Mucosa of gallbladder (tissue), 1 donor: ENCODE measurements around the gene CDKAL1. TPM values are rescaled to one million over a fixed set of nuclear protein-coding genes. Genes with fewer than 3 reads are reported as not detected.
"Not testable (repeated sequence)": the region's sequence is repeated elsewhere in the genome, so short reads cannot be mapped to it uniquely, and the experiment has no call there.

ENCODE experiments used
- DNase-seq: peaks from one replicate; pipeline ENCODE4 v3.0.0-alpha.2; 2020; ENCODE audit warnings: low spot score
- total RNA-seq: library from RNA; stranded (reverse); gene quantifications from one replicate; pipeline ENCODE4 v1.2.1, GENCODE V29; 2021
- donor health status: DM: no; HTN: no; CAD: no.

Gene CDKAL1
- total RNA-seq, 1 donor from 2014 or later = 13.1 TPM

DNA sequence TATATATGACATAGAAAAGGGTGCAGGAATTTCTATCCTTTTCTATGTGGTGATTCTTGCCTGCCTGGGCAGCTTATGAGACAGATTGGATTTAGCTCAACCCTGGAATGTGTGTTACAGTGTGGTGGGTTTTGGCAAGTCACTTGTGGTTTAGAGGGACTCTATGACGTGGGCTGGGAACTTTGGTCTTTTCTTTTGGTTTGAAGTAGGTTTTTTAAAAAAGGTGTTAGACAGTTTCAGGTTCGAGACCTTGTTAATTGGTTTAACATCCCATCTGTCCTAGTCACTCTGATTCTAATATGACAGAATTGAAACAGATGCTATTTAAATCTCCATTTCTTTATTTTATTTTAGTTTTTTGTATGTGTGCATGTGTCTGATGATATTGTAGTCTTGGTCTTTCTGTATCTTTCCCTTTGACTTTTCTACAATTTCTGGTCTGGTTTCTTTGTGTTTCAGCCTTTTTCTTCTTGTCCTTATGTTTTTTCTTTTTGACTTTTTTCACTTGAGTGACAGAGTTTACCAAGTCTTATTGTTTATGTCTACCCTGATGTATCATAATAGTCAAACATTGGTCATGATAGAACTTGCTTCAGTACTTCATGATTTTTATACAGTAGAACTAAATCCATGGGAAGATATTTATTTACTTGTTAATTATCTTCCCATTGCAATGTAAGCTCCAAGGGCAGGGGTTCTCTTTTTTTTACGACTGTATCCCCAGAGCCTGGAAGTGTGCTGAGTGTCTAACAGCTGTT is 174.3 kb downstream of the CDKAL1 start:
- DNase-seq = no peak

DNA sequence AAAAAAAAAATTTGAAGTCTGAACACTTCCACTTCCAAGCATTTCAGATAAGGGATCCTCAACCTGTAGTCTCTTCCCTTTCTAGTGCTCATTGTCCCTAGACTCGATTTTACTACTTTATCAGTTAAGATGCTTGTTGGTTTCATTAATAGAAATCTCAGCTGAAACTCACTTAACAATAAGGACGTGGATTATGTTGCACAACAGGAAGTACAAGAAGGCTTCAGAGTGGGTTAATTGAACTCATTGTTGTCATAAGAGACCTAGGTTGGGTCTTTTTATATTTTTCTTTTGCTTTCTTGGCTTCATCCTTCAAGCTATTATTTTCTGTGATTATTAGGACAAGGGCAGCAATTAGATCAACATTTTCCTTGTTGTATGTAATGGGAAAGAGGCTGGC is 175.2 kb downstream of the CDKAL1 start:
- no peak for DNase-seq

DNA sequence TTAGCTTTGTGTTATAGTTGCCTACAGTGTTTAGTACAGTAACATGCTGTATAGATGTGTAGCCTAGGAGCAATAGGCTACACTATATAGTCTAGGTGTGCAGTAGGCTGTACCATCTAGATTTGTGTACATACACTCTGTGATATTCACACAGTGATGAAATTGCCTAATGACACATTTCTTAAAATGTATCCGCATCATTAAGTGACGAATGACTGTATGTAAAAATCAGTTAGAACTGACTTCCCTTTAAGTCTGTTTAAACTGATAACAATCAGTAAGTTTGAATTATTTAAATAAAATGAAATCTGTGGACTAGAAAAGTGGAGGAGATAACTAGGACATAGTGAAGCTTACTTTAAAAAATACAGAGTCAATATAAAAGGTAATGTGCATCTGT is 176.1 kb downstream of the CDKAL1 start:
- DNase-seq = no peak

DNA sequence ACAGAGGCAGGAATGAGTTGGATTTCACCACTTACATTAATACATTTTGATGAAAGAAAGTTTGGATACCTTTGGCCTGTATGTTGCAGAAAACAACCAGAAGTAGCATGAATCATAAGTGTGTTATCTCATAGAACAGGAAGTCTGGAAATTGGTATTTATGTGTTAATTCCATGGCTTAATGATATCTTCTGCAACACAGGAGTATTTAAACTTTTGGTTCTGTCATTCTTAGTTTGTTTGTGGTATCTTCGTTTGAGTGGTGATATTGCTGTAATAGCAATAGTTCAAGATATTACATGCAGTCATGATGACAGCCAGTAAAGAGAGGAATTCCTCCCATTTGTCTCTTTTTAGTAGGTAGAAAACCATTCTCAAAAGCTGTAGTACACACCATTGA is 177.3 kb downstream of the CDKAL1 start:
- DNase-seq = no peak

DNA sequence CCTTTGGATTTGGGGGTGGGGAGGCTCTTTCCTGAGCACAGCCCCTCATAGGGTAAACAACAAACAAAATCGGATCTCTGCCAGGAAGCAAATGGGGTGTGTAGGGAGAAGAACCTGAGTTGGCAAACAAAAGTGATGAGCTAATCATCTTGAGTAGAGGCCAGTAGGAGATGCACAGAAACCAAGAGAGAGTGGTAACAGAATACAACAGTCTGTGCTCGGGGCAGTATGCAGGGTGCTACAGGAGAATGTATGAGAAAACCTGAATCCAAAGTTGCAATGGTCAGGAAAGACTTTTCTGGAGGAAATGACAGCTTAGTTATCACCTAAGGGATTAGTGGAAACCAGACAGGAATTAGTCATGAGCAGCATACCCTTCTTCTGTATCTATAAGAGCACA is 177.8 kb downstream of the CDKAL1 start:
- no peak for DNase-seq

DNA sequence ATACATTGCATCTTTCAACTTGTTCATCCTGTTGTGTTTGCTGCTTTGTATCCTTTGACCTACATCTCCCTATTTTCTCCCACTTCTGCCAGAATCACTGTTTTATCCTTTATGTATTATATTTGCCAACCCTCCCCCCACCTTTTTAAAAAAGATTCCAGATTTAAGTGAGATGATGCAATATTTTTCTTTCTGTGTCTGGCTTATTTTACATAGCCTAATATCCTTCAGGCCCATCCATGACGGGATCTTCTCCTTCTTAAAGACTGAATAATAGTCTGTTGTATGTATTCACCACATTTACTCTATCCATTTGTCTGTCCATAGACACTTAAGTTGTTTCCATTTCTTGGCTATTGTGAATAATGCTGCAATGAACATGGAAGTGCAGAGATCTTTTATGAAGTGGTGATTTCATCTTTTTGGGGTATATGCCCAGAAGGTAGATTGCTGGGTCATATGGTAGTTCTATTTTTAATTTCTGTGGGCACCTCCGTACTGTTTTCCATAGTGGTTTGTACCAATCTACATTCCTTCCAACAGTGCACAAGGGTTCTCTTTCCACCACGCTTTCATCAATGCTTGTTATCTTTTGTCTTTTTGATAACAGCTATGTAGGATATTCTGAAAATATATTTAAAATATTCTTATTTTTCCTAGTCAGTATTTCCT is 181.0 kb downstream of the CDKAL1 start:
- no peak for DNase-seq

DNA sequence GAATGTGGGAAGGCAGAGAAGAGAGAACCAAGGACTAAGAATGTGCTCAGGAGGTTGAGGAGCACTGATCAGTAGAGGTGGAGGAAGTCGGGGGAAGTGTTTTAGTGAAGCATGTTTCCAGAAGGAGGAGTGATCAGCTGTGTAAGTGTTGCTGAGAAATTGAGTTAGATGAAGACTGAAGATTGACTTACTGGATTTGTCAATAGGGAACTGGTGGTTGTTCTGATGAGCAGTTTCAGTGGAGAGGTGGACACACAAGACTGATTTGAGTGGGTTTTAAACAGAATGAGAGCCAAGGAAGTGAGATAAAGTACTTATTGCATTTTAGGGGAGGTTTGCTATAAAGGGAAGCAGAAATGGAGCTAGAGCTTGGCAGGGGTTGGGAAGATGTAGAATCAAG is 182.6 kb downstream of the CDKAL1 start:
- no peak for DNase-seq

DNA sequence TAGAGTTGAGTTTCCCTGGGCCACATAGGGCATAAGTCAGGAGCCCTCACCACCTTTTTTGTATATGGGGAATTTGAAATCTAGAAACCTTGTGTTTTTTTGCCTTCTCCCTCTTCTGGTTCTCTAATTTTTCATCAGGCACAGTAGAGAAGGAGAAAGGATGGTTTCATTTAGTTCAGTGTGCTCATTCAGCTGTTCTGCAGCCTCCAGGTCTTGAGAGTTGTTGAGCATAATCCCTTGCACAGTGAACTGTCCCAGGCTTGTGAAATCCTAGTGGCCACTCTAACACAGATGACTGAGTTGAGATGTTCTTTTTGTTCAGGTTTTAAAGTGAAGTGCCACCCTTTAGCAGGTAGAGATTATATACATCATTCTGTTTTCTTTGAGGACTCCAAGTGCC is 183.5 kb downstream of the CDKAL1 start:
- DNase-seq = no peak

DNA sequence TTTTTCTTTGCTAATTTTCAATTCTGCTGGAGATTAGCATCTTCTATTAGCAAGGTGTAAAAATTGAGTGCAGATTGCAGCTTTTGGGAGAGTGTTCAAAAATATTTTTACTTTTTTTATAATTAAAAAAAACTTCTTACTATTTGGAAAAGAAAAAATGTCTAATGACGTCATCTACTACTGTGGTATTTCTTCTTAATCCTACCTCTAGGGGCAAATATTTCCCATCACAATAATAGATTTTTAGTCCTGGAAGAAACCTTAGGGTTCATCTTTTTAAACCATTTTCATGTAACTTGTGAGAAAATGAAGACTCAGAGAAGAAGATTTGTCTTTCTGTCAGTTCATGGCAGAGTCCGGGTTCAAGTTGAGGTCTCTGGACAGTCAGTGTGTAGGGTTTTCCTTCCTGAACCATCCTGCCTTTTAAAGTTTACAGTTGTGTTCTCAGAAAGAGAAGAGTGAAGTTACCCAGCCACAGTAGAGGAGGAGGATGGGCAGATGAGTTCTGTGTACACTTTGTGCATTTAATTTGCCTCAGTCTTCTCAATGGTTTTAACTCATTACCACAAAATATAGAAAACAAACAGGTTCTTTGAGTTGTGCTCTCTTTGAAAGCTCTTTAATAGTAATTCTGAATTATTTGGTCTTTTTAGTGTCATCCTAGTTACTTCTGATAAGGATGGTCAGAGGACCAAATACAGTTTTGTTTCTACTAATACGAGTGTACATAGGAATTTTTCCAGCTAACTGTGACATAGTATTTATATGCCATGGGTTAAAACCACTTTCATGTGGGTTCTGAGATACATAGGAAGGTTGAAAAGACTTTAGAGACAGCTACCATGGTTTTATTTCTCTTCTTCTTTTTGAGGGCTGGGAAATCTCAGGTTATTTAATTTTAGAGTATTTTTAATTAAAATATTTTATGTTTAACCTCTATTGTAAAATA is 184.7 kb downstream of the CDKAL1 start:
- no peak for DNase-seq

DNA sequence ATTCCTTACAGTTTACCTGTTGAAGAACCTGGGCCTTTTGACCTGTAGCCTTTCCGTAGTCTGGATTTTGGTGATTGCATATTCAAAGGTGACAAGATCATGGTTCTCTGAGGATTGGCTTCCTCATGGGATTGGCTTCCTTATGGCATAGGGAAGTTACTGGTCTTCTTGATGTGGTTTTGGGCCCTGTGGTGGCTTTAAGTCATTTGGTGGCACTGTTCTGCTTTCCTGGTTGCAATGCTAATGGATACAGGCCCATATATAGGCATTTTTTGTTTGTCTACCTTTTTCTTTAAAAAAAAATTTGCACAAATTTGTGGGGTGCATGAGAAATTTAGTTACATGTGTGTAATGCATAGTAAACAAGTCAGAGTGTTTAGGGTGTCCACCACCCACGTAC is 185.7 kb downstream of the CDKAL1 start:
- no peak for DNase-seq

DNA sequence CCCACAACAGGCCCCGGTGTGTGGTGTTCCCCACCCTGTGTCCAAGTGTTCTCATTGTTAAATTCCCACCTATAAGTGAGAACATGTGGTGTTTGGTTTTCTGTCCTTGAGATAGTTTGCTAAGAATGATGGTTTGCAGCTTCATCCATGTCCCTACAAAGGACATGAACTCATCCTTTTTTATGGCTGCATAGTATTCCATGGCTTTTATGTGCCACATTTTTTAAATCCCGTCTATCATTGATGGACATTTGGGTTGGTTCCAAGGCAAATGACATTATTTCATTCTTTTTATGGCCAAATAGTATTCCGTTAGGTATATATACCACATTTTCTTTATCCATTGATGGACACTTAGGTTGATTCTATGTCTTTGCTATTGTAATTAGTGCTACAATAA is 186.9 kb downstream of the CDKAL1 start:
- DNase-seq = not testable (repeated sequence)

DNA sequence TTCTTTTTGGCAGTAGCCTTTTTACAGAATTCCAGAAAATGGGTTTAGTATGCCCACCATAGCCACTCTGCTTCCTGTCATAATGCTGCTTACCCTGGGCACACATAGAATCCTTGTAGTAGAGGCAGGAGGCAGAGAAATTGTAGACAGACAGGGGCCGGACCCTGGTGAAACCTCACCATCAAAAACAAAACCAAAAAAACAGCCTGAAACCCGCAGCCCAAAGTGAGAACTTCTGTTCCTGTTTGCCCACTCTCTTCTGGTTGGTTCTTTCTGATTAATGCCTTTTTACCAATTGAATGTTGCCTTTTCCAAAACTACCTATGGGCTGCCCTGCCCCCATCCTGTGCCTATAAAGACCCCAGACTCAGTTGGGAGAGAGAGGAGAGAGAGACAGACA is 188.2 kb downstream of the CDKAL1 start:
- no peak for DNase-seq

DNA sequence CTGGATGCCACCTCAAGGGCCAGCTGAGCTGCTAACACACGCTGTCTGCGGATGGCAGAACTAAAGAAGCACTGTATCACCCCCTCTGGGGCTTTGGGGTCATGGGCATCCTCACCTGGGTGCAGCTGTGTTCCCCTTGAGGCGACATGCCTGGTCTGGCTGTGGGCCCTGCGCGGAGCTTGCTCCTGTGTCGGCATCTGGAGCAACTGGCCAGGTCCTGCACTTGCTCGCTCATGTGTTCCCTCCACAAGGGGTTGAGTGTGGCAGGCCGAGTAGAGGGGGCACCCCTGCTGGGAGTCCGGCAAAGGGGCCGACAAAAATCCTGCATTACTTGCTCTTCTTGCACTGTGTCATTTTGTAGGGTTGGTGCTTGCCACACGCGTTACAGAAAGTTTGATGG is 189.0 kb downstream of the CDKAL1 start:
- no peak for DNase-seq

DNA sequence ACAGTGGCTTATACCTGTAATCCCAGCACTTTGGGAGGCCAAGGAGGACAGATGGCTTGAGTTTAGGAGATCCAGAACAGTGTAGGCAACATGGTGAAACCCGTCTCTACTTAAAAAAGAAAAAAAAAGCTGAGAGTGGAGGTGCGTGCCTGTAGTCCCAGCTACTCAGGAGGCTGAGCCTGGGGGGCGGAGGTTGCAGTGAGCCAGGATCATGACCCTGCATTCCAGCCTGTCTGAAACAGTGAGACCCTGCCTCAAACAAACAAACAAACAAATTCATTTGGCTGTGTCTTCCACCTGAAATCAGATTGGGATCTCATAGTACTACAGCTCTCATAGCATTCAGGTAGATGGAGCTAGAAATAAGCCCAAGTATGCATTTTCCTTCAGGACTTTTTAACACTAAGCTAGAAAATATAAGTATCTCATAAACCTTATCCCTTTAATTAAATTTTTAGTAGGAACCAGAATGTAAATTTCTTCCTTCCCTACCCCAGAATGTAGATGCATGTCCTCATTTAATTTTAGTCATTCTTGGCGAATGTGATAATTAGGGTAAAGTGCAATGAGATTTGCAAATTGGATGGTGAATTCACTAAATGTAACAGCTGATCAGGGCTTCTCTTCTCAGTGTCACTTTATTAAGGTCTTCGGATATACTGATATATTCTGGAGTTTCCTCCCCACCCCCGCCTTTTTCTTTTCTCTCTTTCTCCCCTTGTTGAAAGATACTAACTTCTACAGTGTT is 190.4 kb downstream of the CDKAL1 start:
- DNase-seq = no peak

DNA sequence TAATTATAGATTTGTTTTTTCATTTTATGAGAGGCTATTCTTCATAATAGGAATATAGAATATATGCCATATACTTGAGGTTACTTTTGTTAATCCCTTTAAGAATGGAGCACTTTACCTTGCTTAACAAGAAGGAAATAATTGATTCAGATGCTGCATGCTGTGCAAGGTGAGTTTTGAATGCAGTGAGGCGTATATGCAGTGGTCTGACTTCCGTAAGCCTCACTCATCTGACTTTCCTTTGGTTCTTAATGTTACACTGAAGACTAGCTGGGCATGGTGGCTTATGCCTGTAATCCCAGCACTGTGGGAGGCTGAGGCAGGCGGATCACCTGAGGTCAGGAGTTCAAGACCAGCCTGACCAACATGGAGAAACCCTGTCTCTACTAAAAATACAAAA is 191.0 kb downstream of the CDKAL1 start:
- DNase-seq = not testable (repeated sequence)

DNA sequence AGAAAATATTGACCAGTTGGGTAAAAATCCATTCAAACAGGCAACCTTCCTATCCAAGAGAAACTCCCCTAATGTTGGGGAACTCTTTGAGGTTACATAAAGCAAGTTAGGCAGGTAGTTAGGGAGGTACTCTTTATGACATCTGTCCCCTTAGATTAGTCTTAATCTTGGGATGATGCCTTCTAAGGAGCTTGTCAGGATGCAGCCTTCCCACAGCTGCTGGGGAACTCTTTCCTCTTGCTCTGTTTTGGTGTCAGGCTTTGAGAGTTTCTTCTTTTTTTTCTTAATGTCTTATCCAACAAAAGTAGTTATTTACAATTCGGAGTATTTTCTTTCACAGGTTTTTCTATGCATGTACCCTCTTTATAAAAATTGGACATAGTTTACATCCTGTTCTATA is 194.8 kb downstream of the CDKAL1 start:
- no peak for DNase-seq

DNA sequence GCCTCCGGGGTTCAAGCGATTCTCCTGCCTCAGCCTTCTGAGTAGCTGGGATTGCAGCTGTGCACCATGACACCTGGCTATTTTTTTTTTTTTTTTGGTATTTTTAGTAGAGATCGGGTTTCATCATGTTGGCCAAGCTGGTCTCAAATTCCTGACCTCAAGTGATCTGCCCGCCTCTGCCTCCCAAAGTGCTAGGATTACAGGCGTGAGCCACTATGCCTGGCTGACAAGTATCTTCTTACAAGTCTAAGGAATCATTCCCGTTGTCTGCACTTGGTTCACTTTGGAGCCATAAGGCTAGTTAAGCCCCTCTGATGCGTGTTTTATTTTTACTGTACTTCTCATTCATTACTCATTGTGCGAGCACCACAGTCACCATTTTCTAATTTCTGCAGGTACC is 198.1 kb downstream of the CDKAL1 start:
- DNase-seq = not testable (repeated sequence)

DNA sequence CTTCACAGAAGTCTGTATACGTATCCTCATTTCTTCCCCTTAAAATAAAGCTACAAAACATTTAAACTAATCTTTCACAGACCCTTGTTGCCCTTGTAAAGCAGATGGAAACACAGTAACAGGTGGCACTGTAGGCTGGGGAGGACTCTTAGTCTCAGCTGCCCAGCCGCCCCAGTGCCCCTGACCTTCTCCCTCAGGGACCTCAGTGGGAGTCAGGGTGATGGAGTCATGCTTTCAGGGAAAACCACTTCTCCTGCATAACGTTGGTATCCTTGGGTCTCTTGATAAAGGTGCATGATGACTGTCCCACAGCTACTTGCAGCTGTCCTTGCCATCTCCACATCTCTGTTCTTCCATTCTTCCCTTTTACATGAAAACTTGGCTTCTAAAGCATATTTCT is 198.6 kb downstream of the CDKAL1 start:
- no peak for DNase-seq

DNA sequence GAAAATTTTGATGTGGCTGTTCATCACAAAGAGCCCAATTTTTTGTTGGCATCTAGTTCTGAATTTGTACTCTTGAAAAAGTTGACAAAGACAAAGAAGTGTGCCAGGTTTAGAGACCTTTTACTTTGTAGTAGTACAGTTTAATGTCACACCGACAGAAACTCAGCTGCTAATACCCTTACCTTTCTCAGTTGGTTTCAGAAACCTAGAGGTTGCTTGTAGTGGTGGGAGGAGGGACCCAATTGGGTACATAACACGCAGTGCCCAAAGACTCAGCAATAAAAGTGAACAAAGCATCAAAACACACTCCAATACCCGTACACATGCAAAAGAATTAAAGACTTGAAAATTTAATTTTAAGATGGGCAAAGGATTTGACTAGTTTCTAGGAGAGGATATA is 203.7 kb downstream of the CDKAL1 start:
- no peak for DNase-seq

DNA sequence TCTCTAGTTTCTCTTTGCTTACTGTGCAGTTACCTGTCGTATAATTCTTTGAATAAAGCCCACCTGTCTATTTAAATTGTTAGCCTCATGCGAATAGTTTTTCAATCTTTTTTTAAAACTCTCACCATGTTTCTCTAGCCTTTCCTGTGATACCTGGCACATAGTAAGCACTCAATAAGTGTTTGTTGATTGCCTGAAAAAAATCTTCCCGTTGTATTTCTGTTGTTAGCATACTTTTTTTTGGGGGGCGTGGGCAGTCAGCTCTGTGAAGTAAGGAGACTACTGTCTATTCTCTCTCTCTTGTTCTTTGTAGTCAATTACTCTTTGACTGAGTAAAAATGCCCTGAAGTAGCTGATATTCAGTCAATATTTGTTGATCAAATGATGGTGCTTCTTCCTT is 205.8 kb downstream of the CDKAL1 start:
- no peak for DNase-seq

DNA sequence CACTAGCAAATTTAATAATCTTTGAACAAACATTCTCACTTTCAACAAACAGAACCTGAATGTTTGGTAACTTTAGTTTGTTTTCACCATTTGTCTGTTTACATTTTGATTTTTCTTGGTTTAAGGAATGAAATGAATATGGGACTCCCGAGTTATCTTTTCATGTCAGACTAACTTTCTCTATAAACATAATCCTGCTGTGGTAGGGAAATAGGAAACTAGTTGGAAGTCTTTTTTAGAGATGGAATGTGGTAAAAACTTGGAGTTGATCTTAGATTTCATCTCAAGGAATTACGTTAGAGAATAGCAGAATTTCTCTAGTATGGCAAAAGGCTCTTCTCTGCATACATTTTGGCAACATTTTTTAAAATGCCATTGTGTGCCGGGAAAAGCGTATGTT is 206.5 kb downstream of the CDKAL1 start:
- no peak for DNase-seq

DNA sequence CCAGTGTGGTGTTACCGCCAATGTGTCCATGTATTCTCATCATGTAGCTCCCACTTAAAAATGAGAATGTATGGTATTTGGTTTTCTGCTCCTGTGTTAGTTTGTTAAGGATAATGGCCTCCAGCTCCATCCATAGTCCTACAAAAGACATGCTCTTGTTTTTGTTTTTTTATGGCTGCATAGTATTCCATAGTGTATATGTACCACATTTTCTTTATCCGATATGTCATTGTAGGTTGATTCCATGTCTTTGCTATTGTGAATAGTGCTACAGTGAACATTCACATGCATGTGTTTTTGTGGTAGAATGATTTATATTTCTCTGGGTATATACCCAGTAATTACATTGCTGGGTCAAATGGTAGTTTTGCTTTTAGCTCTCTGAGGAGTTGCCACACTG is 207.2 kb downstream of the CDKAL1 start:
- DNase-seq = no peak
